CD4-positive, alpha-beta T cell treated with Interleukin-1 beta for 1 hour (primary cell): Measurements from ENCODE around the gene OR52E1.

Source experiments
- DNase-seq, 2 donors: peaks; one replicate each; pipeline ENCODE4 v3.0.0-alpha.2; 2020 to 2022

Gene OR52E1

GRCh38 chr11:5118893-5119292 is 49.5 kb downstream of the OR52E1 start:
- no peak for DNase-seq
